Activated naive CD8-positive, alpha-beta T cell treated with anti-CD3 and anti-CD28 coated beads, Interleukin-2, amount 50 U/mL, for 24 hours (primary cell): ENCODE measurements around the gene RNASEL.
A peak's percentile ranks its signal among the peaks of the same experiment; 100 is the strongest.

Experiments
- ATAC-seq: fragments of 150-1000 bp; cut with Tn5 transposase; one replicate; pipeline ENCODE4 v1.10.0; 2021
- DNase-seq: peaks from one replicate; pipeline ENCODE4 v3.0.0; 2021
- H3K27ac Mint-ChIP-seq: one replicate; pipeline ENCODE4 v1.8.0; 2021; ENCODE audit warnings: mild to moderate bottlenecking, mixed read lengths
- H3K27me3 Mint-ChIP-seq: one replicate; pipeline ENCODE4 v1.8.0; 2021; ENCODE audit warnings: mixed read lengths
- H3K36me3 Mint-ChIP-seq: one replicate; pipeline ENCODE4 v1.8.0; 2021; ENCODE audit warnings: low read depth, mixed read lengths
- H3K4me1 Mint-ChIP-seq: one replicate; pipeline ENCODE4 v1.8.0; 2021; ENCODE audit warnings: mixed read lengths
- H3K4me3 Mint-ChIP-seq: one replicate; pipeline ENCODE4 v1.8.0; 2021; ENCODE audit warnings: mild to moderate bottlenecking, moderate library complexity, mixed read lengths
- H3K9me3 Mint-ChIP-seq: one replicate; pipeline ENCODE4 v1.8.0; 2021; ENCODE audit warnings: mixed read lengths

RNASEL gene

DNA sequence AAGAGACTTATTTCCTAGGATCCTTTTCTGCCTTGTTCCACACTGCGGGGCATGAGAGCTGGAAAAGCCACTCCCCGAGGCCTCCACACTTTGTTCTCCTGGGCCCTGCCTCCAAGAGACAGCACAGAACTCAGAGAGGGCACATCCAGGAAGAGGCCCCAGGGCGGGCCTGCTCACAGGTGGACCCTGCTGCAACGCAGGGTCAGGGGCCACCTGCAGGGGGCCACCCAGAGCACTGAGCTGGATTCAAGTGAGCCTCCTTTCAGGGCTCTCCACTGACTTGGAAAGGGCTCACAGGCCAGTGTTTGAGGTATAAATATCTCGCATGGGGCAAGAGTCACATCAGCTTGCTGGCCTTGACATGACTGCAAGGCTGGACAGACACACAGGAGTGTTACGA, 10.3 kb upstream of the RNASEL start:
- H3K27ac Mint-ChIP-seq, result peak overlapping the region; percentile 46
- peaks cover 28% of the 10 kb centered on the region for H3K4me1 Mint-ChIP-seq
- peak overlapping the region; percentile 18 for H3K4me3 Mint-ChIP-seq
- peak; percentile 52 for DNase-seq
- ATAC-seq, result no peak
- H3K9me3 Mint-ChIP-seq, result no peaks in the 10 kb centered on the region
- H3K36me3 Mint-ChIP-seq, result no peaks in the 10 kb centered on the region
- peaks cover 1% of the 10 kb centered on the region for H3K27me3 Mint-ChIP-seq

GRCh38 chr1:182598296-182598695, 9.2 kb upstream of the RNASEL start:
- H3K27ac Mint-ChIP-seq, result no peak overlapping the region
- no peak overlapping the region for H3K4me3 Mint-ChIP-seq

GRCh38 chr1:182596934-182597333, 7.9 kb upstream of the RNASEL start:
- Mint-ChIP-seq H3K36me3 (no peaks in the 10 kb centered on the region), H3K4me1 (peaks cover 19% of the 10 kb centered on the region), H3K4me3 (no peak overlapping the region), H3K27ac (no peak overlapping the region), H3K9me3 (no peaks in the 10 kb centered on the region), H3K27me3 (no peaks in the 10 kb centered on the region)
- no peak for DNase-seq
- ATAC-seq, result no peak

More at GRCh38 chr1:182598296-182598695, 9.2 kb upstream of the RNASEL start:
- no peaks in the 10 kb centered on the region for H3K36me3 Mint-ChIP-seq
- peaks cover 19% of the 10 kb centered on the region for H3K4me1 Mint-ChIP-seq
- no peaks in the 10 kb centered on the region for H3K9me3 Mint-ChIP-seq
- no peaks in the 10 kb centered on the region for H3K27me3 Mint-ChIP-seq
- ATAC-seq (no peak), DNase-seq (no peak)

DNA sequence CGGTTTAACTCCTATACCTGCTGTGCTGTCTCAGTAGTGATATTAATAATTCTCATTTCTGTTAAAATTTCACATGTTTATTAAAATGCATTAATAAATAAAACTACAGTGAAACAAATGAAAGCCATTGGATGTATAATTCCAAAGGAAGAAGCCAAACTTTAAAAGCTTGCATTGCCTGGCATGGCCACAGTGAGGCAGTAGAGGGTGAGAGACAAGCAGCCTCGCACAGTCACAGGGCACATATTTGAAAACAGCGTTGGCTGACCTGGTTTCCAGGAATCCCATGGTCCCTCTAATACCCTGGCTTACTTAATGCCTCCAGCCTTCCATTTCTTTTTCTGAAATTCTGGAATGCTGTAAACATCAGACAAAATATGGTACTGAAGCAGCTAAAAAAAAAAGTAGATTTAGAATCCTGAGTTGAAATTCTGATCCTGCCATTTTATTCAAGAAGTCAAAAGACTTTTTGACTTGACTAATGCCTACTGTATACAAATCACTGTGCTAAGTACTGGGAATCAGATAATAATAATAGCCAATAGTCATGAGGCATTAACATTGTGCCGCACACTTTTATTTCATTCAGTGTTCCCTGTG, 6.7 kb upstream of the RNASEL start:
- Mint-ChIP-seq H3K4me3 (no peak overlapping the region), H3K9me3 (no peaks in the 10 kb centered on the region), H3K27ac (no peak overlapping the region), H3K4me1 (peaks cover 19% of the 10 kb centered on the region), H3K27me3 (no peaks in the 10 kb centered on the region), H3K36me3 (no peaks in the 10 kb centered on the region)
- DNase-seq (peak; percentile 77), ATAC-seq (no peak)

DNA sequence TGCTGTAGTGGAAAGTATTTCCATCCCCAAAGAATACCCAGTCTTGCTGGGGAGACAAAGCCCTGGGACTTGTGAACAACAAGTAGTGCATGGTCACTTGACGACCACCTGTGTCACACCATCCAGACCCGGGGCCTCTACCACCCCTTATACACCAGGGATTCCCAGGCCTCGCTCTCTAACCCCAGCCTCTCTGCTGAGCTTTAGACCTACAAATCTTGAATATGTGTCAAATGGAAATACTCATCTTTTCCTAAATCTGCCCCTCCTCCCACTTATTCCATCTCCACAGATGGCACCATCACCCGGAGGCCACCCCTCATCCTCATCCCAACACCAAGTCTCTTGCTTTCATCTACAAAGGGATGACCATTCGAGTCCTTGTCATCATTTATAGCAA, 875 bp upstream of the RNASEL start:
- H3K36me3 Mint-ChIP-seq, result peaks cover 10% of the 10 kb centered on the region
- no peak for ATAC-seq
- peaks cover 32% of the 10 kb centered on the region for H3K4me1 Mint-ChIP-seq
- peak overlapping the region; percentile 97 for H3K27ac Mint-ChIP-seq
- no peak overlapping the region for H3K4me3 Mint-ChIP-seq
- no peaks in the 10 kb centered on the region for H3K9me3 Mint-ChIP-seq
- H3K27me3 Mint-ChIP-seq, result no peaks in the 10 kb centered on the region
- no peak for DNase-seq

- no peak for ATAC-seq
- Mint-ChIP-seq H3K4me3 (peak overlapping the region; percentile 93), H3K4me1 (peaks cover 36% of the 10 kb centered on the region), H3K9me3 (no peaks in the 10 kb centered on the region), H3K36me3 (peaks cover 10% of the 10 kb centered on the region), H3K27ac (peak overlapping the region; percentile 97), H3K27me3 (no peaks in the 10 kb centered on the region)
- no peak for DNase-seq
Measured at GRCh38 chr1:182589520-182589919, 464 bp upstream of the RNASEL start.

DNA sequence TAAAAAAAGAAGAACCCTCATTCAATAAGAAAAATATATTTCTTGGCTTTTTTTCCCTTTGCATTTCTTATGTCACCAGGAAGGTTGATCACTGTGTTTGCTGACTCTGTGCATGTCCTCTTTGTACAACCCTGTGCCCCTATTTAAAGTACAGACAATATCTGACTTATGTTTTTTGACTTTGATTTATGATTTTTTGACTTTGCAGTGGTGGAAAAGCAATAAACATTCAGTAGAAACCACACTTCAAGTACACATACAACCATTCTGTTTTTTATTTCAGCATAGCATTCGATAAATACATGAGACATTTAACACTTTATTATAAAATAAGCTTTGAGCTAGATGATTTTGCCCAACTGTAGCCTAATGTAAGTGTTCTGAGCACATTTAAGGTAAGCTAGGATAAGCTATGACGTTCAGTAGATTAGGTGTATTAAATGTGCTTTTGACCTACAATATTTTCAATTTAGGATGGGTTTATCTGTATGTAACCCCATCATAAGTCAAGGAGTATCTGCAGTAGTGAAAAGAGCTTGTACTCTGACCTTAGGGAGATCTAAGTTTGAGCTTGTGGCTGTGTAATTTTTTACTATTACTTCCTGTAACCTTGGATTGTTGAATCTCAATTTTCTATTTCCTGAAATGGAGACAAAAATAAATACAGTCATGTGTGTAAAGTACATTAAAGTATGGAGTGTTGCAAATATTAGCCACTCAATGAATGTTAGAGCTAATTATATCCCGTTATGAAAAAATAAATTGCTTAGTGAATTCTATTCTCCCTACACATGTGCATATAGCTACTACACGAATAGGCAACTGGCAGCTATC, 1.2 kb downstream of the RNASEL start:
- peaks cover 10% of the 10 kb centered on the region for H3K36me3 Mint-ChIP-seq
- H3K27ac Mint-ChIP-seq, result peak overlapping the region; percentile 97
- DNase-seq, result no peak
- H3K27me3 Mint-ChIP-seq, result no peaks in the 10 kb centered on the region
- ATAC-seq, result no peak
- no peaks in the 10 kb centered on the region for H3K9me3 Mint-ChIP-seq
- peak overlapping the region; percentile 93 for H3K4me3 Mint-ChIP-seq
- H3K4me1 Mint-ChIP-seq, result peaks cover 51% of the 10 kb centered on the region

GRCh38 chr1:182587093-182587492, 2.0 kb downstream of the RNASEL start:
- H3K4me1 Mint-ChIP-seq, result peaks cover 52% of the 10 kb centered on the region
- H3K4me3 Mint-ChIP-seq, result no peak overlapping the region
- H3K27ac Mint-ChIP-seq, result no peak overlapping the region
- ATAC-seq (no peak), DNase-seq (no peak)
- H3K36me3 Mint-ChIP-seq, result peaks cover 11% of the 10 kb centered on the region
- H3K27me3 Mint-ChIP-seq, result no peaks in the 10 kb centered on the region
- no peaks in the 10 kb centered on the region for H3K9me3 Mint-ChIP-seq

GRCh38 chr1:182586380-182586779, 2.7 kb downstream of the RNASEL start:
- Mint-ChIP-seq H3K27me3 (no peaks in the 10 kb centered on the region), H3K4me3 (no peak overlapping the region), H3K36me3 (peaks cover 14% of the 10 kb centered on the region), H3K9me3 (no peaks in the 10 kb centered on the region), H3K4me1 (peaks cover 52% of the 10 kb centered on the region), H3K27ac (no peak overlapping the region)
- ATAC-seq (no peak), DNase-seq (no peak)

DNA sequence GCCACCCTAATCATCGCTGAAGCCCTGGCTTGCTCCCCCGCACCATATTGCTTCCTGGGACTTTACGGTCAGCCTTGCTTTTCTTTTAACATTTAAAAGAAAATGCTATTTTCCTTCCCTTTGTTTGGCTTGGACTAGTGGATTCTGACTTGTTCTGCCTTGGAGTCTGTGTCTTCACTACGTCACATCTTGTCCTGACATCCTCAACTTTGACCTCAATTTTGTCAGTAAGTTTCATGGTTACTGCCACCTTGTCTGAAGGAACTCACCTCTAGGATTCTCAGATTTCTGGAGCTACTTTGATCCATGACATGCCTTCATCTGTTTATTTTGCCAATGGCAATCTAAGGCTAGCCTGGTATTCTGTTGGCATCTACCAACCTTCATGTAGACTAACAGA, 4.3 kb downstream of the RNASEL start:
- ATAC-seq (no peak), DNase-seq (no peak)
- Mint-ChIP-seq H3K27ac (no peak overlapping the region), H3K27me3 (no peaks in the 10 kb centered on the region), H3K4me1 (peaks cover 53% of the 10 kb centered on the region), H3K9me3 (no peaks in the 10 kb centered on the region), H3K4me3 (no peak overlapping the region), H3K36me3 (peaks cover 28% of the 10 kb centered on the region)

DNA sequence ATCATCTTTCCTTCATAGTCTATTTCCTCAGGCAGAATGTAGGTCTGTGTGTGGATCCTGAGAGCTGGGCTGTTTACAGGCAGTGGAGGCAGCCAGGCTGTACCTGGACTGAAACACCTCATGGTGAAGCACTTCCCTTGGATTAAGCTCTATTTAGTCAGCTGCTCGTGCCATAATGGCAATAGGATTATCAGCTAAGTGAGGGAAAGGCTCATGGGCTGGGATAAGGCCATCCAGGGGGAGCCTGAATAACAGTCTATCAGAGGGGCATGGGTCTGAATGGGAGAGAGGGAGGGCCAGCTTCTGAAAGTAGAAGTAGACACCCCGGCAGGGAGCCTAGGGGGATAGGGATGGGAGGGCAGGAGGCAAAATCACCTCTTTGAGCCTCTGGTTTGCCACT, 8.3 kb downstream of the RNASEL start:
- H3K4me3 Mint-ChIP-seq, result no peak overlapping the region
- H3K27me3 Mint-ChIP-seq, result no peaks in the 10 kb centered on the region
- DNase-seq (no peak), ATAC-seq (no peak)
- H3K27ac Mint-ChIP-seq, result no peak overlapping the region
- H3K9me3 Mint-ChIP-seq, result no peaks in the 10 kb centered on the region
- peaks cover 31% of the 10 kb centered on the region for H3K4me1 Mint-ChIP-seq
- peaks cover 43% of the 10 kb centered on the region for H3K36me3 Mint-ChIP-seq

- Mint-ChIP-seq H3K4me3 (no peak overlapping the region), H3K27ac (no peak overlapping the region), H3K4me1 (peaks cover 1% of the 10 kb centered on the region), H3K27me3 (no peaks in the 10 kb centered on the region), H3K9me3 (no peaks in the 10 kb centered on the region), H3K36me3 (peaks cover 40% of the 10 kb centered on the region)
- no peak for DNase-seq
- ATAC-seq, result no peak
Measured at GRCh38 chr1:182575540-182576149, 13.4 kb downstream of the RNASEL start.

DNA sequence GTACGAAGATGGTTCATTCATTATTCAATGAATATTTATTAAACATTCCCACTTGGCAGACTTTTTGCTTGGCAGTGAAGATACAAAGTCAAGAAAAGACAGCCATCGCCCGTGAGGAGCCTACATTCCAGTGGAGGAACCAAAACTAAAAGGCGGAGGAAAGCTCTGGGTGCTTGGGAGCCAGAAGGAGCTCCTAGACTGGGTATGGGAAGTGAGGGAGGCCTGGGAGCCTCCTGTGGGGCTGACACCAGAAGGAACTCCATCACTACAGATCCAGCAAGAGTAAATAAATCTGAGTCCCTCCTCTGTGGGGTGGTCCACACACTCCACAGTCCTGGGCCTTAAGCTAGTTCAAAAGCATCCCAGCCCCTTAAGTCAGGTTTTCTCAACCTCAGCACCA, 14.9 kb downstream of the RNASEL start:
- H3K27ac Mint-ChIP-seq, result no peak overlapping the region
- DNase-seq (no peak), ATAC-seq (no peak)
- H3K36me3 Mint-ChIP-seq, result peaks cover 27% of the 10 kb centered on the region
- H3K27me3 Mint-ChIP-seq, result no peaks in the 10 kb centered on the region
- no peaks in the 10 kb centered on the region for H3K4me1 Mint-ChIP-seq
- H3K9me3 Mint-ChIP-seq, result no peaks in the 10 kb centered on the region
- H3K4me3 Mint-ChIP-seq, result no peak overlapping the region

- no peak overlapping the region for H3K27ac Mint-ChIP-seq
- no peaks in the 10 kb centered on the region for H3K9me3 Mint-ChIP-seq
- H3K4me3 Mint-ChIP-seq, result no peak overlapping the region
- H3K4me1 Mint-ChIP-seq, result no peaks in the 10 kb centered on the region
- DNase-seq (no peak), ATAC-seq (no peak)
- peaks cover 10% of the 10 kb centered on the region for H3K36me3 Mint-ChIP-seq
- no peaks in the 10 kb centered on the region for H3K27me3 Mint-ChIP-seq
Measured at GRCh38 chr1:182570611-182570970, 18.5 kb downstream of the RNASEL start.

DNA sequence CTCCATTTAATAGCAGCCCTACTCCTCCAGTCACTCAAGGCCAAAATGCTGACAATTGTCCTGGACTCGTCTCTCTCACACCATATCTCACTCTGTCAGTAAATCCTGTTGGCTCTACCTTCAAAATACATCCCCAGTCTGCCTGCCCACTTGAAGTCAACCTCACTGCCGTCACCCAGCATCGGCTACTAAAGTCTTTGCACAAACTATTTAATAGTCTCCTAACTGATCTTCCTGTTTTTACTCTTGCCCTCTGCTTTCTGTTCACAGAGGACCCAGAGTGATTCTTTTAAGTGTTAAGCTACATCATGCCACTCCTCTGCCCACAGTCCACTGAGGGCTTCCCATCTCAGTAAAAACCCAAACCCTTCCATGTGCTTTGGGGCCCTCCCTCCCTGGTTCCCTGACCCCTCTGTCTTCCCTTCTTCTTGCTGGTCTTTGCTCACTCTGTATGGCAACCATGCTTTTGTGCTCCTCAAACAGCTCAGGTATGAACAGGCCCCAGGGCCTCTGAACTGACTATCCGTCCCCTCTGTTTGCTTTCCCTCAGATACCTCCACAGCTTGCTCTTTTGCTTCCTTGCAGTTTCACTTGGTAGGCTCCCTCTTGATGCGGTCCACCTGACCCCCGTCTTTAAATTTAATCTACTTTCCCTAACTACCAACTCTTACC, 19.0 kb downstream of the RNASEL start:
- no peaks in the 10 kb centered on the region for H3K4me1 Mint-ChIP-seq
- H3K27ac Mint-ChIP-seq, result no peak overlapping the region
- no peaks in the 10 kb centered on the region for H3K27me3 Mint-ChIP-seq
- no peak for ATAC-seq
- H3K4me3 Mint-ChIP-seq, result no peak overlapping the region
- H3K36me3 Mint-ChIP-seq, result peaks cover 6% of the 10 kb centered on the region
- H3K9me3 Mint-ChIP-seq, result no peaks in the 10 kb centered on the region
- DNase-seq, result no peak
